ENCODE data around the gene PRTN3.

GRCh38 chr19:808423-808775 is 32.4 kb upstream of the PRTN3 start:
- TF ChIP-seq POLR2A (IDR thresholded peaks at IDR 0.05): no peak
- no peak for TF ChIP-seq CTCF (IDR thresholded peaks at IDR 0.05)
